NCI-H1092 (cell line): ENCODE measurements around the gene ZCCHC4.
"Not testable (repeated sequence)": the region's sequence is repeated elsewhere in the genome, so short reads cannot be mapped to it uniquely, and the experiment has no call there.

ENCODE experiments used
- DNase-seq: peaks from one replicate; lab custom pipeline; 2025; lab: John Stamatoyannopoulos, UW

ZCCHC4 gene

DNA sequence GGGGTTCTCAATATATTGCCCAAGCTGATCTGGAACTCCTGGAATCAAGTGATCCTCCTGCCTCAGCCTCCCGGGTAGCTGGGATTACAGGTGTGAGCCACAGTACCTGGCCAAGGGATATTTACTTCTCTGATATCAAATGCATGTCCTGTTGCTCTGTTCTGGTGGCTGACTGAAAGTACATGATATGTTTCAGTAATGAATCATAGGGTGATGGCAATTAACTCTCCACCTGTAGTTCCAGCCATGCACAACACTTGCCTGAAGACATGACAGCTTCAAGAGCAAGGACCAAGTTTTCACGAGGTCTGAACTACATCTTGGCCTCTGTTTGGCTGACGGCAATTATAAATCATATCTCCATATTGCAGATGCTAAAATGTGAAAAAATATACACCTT, 9.1 kb downstream of the ZCCHC4 start:
- no peak for DNase-seq

DNA sequence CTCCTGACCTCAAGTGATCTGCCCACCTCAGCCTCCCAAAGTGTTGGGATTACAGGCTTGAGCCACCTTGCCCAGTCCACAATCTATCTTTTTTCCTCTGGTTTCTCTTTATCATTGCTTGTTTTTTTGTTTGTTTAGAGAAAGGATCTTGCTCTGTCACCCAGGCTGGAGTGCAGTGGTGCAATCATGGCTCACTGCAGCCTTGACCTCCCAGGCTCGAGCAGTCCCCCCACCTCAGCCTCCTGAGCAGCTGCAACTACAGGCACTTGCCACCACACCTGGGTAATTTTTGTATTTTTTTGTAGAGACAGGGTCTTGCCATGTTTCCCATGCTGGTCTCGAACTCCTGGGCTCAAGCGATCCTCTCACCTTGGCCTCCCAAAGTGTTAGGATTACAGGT, 15.9 kb downstream of the ZCCHC4 start:
- not testable (repeated sequence) for DNase-seq

DNA sequence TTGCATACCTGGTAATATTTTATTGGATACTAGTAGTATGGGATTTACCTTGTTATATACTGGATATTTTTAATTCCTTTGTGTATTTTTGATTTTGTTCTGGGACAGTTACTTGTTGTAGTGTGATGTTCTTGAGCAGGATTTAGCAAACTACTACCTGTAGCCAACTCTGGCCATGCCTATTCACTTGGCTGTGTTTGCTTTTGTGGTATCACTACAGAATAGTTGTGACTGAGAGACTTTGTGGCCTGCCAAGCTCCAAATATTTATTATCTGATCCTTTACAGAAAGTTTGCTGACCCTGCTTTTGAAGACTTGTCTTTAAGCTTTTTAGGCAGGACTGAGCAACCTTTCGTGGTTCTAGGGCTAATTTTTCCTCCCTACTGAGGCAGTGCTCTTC, 17.8 kb downstream of the ZCCHC4 start:
- no peak for DNase-seq

DNA sequence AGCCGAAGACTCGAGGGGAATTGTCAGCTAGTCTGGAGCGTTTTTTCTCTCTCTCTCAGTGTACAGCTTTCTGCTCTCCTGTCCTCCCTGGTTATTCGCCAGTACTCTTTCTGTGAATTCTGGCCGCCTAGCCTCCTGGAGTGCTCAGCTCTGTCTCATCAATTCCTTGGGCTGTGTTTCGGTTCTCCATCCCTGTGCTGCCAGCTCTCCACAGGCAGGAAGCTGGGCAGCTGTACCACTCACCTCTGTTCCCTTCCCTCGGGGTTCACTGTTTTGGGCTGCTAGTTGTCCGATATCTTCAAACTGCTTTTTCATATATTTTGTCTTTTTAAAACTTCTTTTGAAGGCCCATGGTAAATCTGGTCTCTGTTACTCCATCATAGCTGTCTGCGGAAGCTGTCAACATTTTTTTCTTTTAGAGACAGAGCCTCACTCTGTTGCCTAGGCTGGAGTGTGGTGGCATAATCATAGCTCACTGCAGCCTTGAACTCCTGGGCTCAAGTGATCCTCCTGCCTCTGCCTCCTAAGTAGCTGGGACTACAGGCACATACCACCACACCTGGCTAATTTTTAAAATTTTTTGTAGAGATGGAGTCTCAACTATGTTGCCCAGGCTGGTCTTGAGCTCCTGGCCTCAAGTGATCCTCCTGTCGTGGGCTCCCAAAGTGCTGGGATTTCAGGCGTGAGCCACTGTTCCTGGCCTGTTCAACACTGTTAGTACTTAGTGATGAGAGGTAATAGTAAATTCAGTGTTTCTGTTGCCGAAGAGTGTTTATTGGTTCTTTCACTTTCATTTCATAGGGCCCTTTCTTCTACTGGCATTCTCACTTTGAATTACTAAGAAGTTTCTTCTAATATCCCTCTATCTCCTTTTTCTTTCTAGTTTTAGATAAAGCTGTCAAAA, 18.6 kb downstream of the ZCCHC4 start:
- no peak for DNase-seq

DNA sequence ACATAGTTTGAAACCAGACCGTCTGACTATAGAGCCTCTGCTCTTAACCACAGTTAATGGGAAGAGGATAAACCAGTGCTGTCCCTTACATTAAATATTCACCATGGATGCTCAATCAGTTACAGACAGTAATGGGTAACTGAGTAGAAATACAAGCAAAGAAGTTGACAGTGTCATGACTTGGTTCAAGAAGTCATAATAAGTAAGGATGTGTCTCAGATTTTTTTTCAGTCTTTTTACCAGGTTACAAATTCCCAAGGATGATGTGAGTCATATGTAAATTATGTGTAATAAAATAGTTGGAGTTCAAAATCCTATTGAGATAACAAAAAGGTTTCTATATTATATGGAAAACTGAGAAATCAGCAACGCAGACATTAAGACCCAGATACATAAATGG, 31.1 kb downstream of the ZCCHC4 start:
- DNase-seq, result no peak

DNA sequence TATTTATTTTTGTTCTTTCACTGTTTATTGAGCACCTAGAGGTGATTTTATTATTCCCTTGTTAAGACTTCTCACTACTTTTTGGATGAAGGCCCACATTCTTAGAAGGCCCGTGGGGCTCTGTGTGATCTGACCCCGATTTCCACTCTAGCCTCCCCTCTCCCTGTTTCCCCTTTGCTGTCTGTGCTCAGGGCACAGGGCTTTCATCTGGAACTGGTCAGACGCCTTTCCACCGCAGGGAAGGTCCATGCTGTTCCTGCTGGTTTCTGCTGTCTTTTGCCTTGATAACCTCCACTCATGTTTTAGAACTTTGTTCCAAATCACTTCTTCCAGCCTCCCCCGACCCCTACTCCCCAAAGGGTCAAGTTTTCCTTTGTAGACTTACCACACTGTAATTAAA, 33.2 kb downstream of the ZCCHC4 start:
- DNase-seq, result no peak

DNA sequence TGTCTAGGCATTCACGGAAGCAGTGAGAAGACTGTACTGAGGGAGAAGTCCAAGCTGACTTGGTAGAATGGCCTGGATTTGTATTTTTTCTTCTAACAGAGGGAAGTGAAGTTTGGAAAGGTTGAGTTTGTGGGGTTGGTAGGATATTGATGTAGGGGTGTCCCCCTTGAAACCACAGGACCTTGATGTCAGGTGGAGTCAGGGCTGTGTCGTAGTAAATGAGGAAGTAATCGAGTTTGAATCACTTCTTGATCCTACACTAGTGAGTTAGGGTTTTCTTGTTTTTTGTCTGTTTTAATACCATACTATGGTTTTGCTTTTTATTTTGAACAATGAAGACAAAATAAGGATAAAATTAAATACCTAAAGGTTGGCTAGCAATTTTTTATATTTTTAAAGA, 34.3 kb downstream of the ZCCHC4 start:
- DNase-seq, result no peak

DNA sequence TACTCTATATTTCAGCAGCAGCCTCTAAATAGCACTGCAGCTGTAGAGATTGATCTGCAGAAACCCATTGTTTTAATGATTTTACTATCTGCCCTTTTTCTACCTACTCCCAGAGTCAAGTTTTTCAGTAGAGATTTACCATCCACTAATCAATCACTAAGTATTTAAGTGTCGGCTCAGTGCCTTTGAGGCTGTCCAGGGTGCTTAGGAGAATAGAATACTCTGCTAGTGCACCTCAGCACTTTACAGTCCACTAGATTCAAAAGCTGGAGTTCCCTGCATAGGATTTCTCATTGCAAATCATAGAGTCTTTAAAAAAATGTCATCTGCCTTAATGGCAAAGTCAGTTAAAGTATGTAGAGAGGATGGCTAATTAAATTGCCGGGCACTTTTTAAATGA, 34.9 kb downstream of the ZCCHC4 start:
- no peak for DNase-seq

DNA sequence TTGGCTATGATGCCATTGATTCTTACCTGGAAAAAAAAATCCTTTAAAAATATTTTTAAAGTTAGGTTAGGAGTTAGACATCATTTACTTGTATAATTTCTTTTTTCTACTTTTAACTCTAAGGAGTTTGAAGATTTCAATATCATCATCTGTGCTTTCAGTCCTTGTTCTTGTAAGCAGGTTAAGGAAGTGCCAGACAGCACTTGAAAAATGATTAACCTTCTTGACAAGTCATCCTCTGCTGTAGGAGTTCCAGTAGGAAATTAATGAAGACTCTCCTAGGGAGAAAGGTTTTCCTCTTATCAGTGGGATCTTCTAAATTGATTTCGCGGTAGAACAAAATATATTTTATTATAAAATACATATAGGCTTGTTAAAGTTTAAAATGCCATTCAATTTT, 35.4 kb downstream of the ZCCHC4 start:
- no peak for DNase-seq

DNA sequence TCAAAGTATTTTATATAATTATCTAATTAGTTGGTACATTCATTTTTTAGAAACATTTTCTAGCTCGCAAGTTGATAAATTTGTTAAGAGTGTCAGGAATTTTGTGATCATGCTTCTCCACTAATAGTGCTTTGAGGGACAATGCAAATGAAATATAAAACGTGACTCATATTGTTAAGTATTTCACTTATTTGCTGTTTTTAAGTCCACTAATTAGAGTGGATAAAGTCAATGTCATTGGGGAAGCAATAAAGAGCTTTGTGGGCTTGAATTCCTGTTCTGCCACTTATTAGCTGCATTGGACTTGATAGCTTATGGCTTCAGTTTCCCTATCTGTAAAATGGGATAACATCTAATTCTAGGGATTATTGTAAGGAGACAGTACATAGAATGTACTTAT, 38.0 kb downstream of the ZCCHC4 start:
- DNase-seq, result no peak

DNA sequence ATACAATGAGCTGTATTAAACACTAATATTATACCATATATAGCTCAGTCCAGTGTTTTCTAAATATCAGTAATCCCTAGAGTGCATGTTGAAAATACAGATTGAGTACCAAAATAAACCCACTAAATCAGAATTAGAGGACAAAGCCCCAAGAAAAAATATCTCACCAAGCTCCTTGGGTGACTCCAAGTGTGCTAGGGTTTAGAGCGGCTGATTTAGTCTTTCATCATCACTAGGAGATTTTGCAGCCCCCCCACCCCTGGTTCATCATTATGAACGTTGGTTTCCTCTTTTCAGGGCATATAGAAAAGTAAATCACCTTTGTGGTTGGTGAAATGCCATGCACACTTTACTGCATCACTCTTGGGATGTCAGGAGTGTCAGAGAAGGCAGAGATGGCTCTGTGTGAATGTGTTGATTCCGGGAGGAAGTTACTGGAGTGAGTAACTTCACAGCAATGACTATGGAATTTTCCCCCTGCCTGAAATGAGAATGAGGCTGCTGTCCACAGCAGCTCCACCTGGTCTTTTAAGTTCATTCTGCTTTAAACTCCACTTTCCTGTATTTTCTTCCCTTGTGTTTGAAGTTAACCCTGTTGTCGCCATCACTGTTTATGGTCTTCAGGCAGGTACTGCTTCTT, 39.3 kb downstream of the ZCCHC4 start:
- no peak for DNase-seq

DNA sequence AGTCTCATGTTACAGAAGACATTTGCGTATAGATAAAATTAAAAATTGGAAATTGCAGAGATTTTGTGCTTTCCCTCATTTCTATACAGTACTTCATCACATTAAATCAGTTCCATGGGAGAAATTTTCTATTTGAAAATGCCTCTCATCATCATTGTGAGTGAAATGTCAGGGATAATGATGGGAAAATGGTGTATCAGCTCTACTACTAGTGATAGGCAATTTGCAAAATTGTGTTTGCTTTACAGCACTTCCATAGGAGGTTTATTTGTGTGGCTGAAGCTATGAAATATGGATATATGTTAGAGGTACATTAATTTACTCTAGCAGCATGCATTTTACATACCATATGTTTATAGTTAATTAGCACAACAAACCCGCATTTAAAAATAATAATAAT, 43.5 kb downstream of the ZCCHC4 start:
- no peak for DNase-seq

DNA sequence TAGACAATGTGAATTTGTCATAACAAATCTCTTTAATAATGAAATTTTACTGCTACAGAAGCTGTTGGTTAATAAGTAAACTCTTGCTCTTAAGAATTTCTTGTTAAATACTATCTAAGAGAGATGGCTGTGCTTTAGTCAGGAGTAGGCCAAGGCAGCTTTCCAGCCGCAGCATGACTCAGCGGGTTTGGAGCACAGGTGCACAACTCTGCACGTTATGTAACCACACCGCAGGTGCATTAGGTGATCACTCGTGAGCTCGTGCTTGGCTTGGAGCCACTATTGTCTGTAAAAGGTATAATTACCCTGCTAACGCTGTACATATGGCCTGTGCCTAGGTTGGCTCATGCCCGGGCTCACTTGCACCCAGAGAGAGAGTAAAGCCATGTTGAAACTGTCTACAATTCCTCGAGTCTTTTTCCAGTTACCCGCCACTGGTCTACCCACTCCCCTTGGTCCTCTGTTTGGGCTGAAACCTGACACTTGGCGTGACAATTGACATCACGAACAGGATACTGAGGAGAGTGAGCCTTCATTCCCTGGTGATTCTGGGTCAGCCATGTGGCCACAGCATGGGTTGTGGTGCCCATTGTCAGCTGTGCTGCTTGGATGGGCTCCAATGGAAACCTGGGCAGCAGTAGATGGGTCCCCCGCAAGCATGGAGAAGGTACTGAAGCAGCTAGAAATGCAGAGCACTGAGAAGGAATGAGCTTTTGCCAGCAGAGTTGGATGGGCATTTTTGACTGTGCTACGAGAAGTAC, 46.1 kb downstream of the ZCCHC4 start:
- DNase-seq, result no peak

DNA sequence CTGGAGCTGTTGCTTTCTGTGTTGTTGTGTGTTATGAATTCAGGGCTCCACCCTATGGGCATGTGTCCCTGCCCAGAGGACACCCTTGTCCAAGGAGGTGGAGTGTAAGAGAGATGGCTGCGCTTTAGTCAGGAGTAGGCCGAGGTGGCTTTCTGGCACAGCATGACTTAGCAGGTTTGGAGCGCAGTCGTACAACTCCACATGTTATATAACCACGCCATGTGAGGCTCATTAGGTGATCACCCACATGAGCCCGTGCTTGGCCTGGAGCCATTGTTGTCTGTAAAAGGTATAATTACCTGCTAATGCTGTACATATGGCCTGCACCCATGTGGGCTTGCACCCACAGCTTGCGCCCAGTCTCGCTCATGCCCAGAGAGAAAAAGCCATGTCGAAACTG, 48.7 kb downstream of the ZCCHC4 start:
- no peak for DNase-seq

DNA sequence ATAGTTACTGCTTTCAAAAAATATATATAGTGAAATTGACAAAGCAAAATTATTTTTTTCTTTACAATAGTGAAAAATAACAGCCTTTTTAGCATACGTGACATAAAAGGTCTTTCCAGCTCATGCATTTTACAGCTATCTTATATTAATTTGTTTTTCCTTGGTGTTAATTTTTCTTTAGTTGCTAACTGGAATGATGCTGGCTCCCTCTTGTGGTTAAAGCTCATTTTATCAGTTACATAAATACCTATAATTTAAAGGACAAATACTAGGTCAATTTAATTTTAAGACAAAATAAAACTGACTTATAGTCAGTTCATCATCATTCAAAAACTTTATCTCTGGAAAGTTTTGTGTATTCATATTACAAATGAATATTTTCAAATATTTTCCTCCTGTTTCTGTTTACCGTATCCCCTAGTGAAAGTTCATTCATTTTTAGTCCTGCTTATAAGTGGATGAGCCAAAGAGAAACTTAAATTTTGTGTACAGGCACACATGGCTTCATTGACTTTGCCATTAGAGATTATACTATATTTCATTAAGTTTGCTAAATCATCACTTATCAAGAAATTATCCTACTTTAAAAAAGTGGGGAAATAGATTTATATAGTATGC, 54.5 kb downstream of the ZCCHC4 start:
- no peak for DNase-seq

DNA sequence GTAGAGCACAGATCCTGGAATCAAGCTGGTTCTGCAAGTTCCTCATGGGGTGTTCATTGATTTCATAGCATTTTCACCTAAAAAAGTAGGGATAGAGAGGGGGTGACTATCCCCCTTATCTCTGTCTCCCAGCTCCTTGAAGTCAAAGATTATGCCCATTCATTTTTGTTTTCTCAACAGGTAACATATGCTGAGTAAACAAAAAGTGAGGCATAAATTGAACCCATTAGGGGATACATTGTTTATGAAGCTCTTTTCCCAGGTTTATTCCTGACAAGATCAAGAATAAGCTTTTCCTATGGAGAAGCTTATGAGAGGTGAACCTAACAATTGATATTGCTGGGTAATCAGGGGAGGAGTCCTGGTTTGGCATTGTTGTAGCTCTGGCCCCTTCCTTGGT, 55.3 kb downstream of the ZCCHC4 start:
- no peak for DNase-seq

DNA sequence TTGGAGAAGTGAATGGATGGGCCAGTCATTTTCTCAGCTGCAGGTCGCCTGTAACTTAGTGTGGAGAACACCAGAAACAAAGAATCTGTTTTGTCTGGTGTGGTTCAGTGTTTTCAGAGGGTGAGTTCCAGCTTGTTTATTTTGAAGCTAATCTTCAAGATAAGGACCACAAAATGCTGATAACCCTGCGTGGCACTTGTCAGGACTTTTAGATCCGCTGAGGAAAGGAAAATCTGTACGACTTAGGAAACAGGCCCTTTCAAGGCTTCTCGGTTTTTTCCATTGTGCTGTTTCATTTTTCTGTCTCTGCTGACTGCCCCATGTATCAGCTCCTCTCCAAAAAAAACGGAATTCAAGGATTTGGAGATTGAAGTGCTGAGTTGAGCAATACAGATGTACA, 55.7 kb downstream of the ZCCHC4 start:
- DNase-seq, result no peak

DNA sequence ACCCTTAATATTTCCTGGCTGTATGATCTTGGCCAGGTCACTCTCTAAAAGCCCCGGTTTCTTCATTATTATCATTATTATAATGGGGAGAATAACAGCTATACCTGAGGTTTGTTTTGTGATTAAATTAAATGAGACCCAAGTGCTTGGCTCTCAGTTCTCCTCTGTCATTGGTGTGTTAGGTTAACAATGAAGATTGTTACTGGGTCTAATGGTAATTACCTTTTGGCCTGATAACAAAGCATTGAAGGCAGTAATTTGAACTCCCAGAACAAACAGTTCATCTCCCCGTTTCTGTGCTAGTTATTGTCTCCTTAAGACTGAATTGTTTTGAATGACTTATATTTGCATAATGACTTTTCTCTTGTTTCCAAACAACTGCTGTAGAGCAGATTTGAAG, 57.7 kb downstream of the ZCCHC4 start:
- DNase-seq, result no peak

DNA sequence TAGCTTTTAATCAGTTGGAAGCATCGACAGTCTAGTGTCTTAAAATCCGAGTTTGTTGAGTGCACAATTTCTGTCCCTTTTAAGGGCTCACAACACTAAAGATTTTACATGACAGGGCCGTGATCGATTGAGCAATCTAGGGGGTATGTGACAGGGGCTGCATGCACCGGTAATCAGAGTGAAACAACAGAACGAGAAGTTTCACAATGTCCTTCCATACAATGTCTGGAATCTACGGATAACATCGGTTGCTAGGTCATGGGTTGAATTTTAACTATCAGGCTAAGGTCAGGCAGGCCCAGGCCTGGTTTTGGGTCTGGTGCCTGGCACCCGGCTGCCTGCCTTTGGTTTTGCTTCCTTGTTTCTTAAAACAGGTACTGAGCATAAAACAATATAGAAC, 60.0 kb downstream of the ZCCHC4 start:
- not testable (repeated sequence) for DNase-seq

DNA sequence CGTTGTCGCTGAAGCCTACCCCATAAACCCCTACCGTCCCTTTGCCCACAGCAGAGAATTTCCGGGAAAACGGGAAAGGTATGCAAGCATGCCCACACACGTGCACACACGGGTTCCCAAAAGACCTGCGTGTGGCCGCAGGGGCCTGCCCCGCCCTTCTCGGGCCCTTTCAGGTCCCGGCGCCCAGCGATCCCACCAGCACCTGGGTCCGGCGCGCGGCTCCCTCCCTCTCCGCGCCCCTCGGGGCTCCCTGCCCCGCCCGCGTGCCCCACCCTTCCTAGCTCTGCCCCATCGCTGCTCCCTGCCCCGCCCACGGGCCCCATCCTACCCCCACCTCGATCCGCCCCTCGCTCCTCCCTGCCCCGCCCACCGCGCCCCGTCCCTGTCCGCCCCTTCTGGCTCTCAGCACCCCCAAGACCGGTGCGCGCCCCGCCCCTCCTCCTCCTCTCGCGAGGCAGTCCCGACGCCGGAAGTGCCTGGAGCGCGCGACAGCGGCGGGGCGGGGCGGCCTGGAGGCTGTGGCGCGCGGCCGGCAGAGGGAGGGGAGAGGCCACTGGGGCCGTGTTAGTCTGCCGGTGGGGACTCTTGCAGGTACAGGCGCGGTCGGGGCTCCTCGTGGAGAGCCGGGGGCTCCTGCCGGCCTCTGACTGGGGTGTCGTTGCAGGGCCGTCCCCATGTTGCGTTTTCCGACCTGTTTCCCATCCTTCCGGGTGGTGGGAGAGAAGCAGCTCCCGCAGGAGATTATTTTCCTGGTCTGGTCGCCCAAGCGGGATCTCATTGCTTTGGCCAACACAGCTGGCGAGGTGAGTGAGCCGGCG, 64.4 kb downstream of the ZCCHC4 start, which contains the start of gene ANAPC4:
ANAPC4 (plus strand) TSS at position 510 of the 818 bp plus-strand sequence; CDS start at position 675, 165 bp downstream.
- DNase-seq, result peak; percentile 90
